H1 (cell line): ENCODE measurements around the gene IL7R.

Source experiments
- CHD1 ChIP-seq: IDR thresholded peaks from 2 replicates; pipeline ENCODE4 v1.6.1; 2012; ENCODE audit warnings: low read depth, low read length, improper control_type of control experiment
- HDAC2 ChIP-seq, 2 experiments: fragments of 300-600 bp in 1 of 2; sonication (generic) in 1 of 2; IDR thresholded peaks; 2 replicates each; pipeline ENCODE4 v1.6.1; 2011 to 2012; ENCODE audit warnings: low read depth in 2 of 2, low read length in 2 of 2, mild to moderate bottlenecking in 2 of 2, moderate library complexity in 2 of 2, borderline replicate concordance in 1 of 2, inconsistent platforms in 1 of 2
- POLR2A ChIP-seq, 2 experiments: IDR thresholded peaks; 1 replicate in 1 of 2; 2 replicates in 1 of 2; pipeline ENCODE4 v1.6.1; 2011; ENCODE audit warnings: low read depth in 2 of 2, low read length in 2 of 2, mild to moderate bottlenecking in 2 of 2; ENCODE audit errors: control extremely low read depth in 1 of 2
- TF ChIP-seq, protein P1 (sequence below), 3 experiments: IDR thresholded peaks; 1 replicate in 2 of 3; 2 replicates in 1 of 3; pipeline versions ENCODE4 v1.5.1 to v1.6.1; 2011; ENCODE audit warnings: low read length in 3 of 3, mild to moderate bottlenecking in 3 of 3, inconsistent platforms in 2 of 3, low read depth in 1 of 3, moderate library complexity in 1 of 3; ENCODE audit not compliant: insufficient read depth in 1 of 3; ENCODE audit errors: control extremely low read depth in 1 of 3

DNA sequence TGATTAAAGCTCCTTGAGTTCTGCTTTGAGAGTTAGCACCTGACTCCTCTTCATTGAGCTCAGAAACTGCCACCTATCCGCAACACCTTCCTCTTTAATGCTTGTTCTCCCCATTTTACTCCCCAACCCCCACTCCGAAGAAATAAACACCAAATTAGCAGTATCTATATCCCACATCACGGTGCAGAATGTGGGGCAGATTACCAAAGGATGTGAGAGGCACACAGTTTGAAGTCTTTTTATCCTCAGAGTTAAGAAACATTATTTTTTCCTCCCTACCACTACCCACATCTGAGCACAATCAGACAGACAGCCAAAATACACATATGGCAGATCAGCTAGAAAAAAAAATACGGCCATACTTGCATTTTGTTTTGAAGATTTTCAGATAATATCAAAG, 26.1 kb upstream of the IL7R start:
- TF ChIP-seq POLR2A (IDR thresholded peaks at IDR 0.05; ENCODE audit: control extremely low read depth in 1 of 2, low read depth in 2 of 2, low read length in 2 of 2) (no peak), HDAC2 (IDR thresholded peaks at IDR 0.05; ENCODE audit: borderline replicate concordance in 1 of 2, low read depth in 2 of 2, low read length in 2 of 2) (no peak), CHD1 (no peak)
- TF ChIP-seq, protein P1, sequence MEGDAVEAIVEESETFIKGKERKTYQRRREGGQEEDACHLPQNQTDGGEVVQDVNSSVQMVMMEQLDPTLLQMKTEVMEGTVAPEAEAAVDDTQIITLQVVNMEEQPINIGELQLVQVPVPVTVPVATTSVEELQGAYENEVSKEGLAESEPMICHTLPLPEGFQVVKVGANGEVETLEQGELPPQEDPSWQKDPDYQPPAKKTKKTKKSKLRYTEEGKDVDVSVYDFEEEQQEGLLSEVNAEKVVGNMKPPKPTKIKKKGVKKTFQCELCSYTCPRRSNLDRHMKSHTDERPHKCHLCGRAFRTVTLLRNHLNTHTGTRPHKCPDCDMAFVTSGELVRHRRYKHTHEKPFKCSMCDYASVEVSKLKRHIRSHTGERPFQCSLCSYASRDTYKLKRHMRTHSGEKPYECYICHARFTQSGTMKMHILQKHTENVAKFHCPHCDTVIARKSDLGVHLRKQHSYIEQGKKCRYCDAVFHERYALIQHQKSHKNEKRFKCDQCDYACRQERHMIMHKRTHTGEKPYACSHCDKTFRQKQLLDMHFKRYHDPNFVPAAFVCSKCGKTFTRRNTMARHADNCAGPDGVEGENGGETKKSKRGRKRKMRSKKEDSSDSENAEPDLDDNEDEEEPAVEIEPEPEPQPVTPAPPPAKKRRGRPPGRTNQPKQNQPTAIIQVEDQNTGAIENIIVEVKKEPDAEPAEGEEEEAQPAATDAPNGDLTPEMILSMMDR (IDR thresholded peaks at IDR 0.05; ENCODE audit: control extremely low read depth in 1 of 3, insufficient read depth in 1 of 3, low read depth in 1 of 3, low read length in 3 of 3), result no peak
